NCI-H2029 treated with DMSO at 0.1 percent for 48 hours (cell line): ENCODE results near the gene COPS8.

Experiments used
- DNase-seq: peaks from one replicate; lab custom pipeline; 2025; lab: John Stamatoyannopoulos, UW

The COPS8 gene

GRCh38 chr2:237131749-237132533 lies 46.3 kb downstream of the COPS8 start:
- no peak for DNase-seq

GRCh38 chr2:237132799-237133198 lies 47.1 kb downstream of the COPS8 start:
- DNase-seq, result no peak

- DNase-seq, result no peak
Measured at GRCh38 chr2:237134321-237135230, 48.9 kb downstream of the COPS8 start.

DNA sequence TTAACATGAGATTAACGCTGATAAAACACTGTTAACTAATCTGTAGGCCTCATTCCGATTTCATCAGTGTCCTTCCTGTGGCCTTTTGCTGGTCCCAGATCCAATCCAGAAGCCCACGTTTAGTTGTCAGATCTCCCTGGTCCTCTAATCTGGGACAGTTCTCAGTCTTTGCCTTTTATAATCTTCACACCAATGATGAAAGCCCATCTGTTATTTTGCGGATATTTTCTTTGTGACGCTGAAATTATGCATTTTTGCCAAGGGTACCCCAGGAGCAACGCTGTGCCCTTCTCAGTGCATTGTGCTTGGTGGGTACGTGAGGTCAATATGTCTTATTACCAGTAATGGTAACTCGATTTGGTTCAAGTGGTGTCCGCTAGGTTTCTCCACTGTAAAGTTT lies 51.1 kb downstream of the COPS8 start:
- DNase-seq, result no peak

GRCh38 chr2:237137626-237138323 lies 52.1 kb downstream of the COPS8 start:
- DNase-seq, result no peak

GRCh38 chr2:237139123-237139675 lies 53.5 kb downstream of the COPS8 start:
- DNase-seq, result no peak

DNA sequence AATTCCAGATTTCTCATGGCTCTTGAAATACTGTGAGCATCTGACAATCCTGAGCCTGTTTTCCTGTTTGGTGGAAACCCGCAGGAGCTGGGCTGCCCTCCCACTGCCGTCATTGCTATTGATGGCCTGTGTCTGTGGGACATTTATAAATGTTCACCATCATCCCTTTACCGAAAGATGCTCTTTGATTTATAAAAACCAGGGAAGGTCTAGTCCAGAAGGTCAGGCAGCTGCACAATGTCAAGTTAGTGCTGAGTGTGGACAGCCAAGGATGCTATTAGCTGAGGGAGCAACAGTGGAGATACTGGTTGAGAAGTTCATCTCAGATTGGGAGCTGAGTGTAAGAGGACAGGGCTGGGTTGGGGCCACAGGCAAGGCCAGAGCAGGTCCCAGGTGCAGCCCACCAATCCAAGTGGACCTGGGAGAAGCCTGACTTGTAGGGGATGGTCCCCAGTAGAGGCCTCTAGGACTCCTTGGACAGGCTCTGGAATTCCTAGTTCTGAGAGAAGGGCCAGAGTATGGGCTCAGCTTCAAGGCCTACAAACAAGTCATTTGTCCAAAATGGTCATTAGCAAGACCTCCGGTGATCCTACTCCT lies 55.1 kb downstream of the COPS8 start:
- no peak for DNase-seq

GRCh38 chr2:237141571-237142051 lies 55.9 kb downstream of the COPS8 start:
- no peak for DNase-seq

DNA sequence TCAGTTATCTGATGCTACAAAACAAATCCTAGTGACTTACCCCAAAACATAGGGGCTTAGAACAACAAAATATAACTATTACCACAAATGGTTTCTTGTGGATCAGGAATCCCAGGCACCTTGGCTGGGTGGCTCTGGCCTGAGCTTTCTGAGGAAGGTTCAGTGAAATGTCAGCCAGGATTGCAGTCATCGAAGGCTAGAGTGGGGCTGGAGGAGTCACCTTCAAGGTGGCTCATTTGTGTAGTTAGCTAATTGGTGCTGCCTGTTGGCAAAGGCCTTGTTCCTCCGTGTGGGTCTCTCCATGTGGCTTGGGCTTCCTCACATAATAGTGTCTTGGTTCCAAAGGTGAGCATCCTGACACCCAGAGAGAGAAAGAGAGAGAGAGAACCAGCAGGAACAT lies 57.4 kb downstream of the COPS8 start:
- DNase-seq, result no peak

GRCh38 chr2:237143676-237144440 lies 58.2 kb downstream of the COPS8 start:
- no peak for DNase-seq

DNA sequence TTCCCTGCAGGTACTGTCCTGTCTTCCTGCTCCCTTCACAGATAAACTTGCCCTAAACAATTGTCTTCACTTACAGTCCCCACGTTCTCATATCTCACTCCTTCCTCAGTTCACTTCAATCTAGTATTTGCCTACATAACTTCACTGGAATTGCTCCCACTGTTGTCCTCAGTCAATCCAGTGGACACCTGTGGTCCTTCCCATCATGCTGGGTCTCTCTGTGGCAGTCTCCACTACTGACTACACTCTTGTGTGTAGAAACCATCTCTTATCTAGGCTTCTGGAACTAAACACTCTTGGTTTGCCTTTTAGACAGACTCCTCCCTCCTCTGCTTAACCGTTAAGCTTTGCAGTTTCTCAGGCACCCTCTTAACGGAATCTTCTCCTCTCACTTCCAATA lies 58.8 kb downstream of the COPS8 start:
- no peak for DNase-seq

- DNase-seq, result no peak
Measured at GRCh38 chr2:237147317-237147716, 61.6 kb downstream of the COPS8 start.

GRCh38 chr2:237148624-237149023 lies 62.9 kb downstream of the COPS8 start:
- no peak for DNase-seq

- no peak for DNase-seq
Measured at GRCh38 chr2:237149425-237149824, 63.7 kb downstream of the COPS8 start.
